SK-N-SH (cell line): ENCODE data around the gene TMEM223. TPM values are rescaled to one million over a fixed set of nuclear protein-coding genes. Genes with fewer than 3 reads are reported as not detected.

Source experiments
- CTCF ChIA-PET: fragments of 300-600, 350-600 bp; formaldehyde crosslinking; extraction: SDS; loops from one replicate; lab custom pipeline; 2021; lab: Yijun Ruan, JAX
- POLR2A ChIA-PET: fragments of 350-600 bp; sonication (Branson Sonifier 250); formaldehyde crosslinking; extraction: SDS; loops from one replicate; lab custom pipeline; 2020; ENCODE audit warnings: antibody characterized with exemption, inconsistent platforms; lab: Yijun Ruan, JAX
- DNase-seq: peaks from one replicate; pipeline ENCODE4 v3.0.0; 2012
- H2AFZ ChIP-seq: fragments of 200-600 bp; sonication (generic); 2 replicates; pipeline ENCODE4 v1.8.1; 2016; ENCODE audit warnings: antibody characterized with exemption, mild to moderate bottlenecking, low read depth
- H3F3A ChIP-seq: fragments of 200-600 bp; sonication (generic); replicated peaks from 2 replicates; pipeline ENCODE3; 2016; ENCODE audit warnings: antibody characterized with exemption, mild to moderate bottlenecking; ENCODE audit not compliant: insufficient read depth
- H3K27ac ChIP-seq, 2 experiments: fragments of 200-500 bp in 1 of 2; fragments of 200-600 bp in 1 of 2; sonication (Bioruptor generic) in 1 of 2; sonication (generic), shearing (Covaris generic) in 1 of 2; 2 replicates each; pipeline versions ENCODE4 v1.5.1 to v1.6.1; 2014 to 2016; ENCODE audit warnings: low read depth in 2 of 2, inconsistent platforms in 1 of 2, low read length in 1 of 2, mild to moderate bottlenecking in 1 of 2, mixed read lengths in 1 of 2
- H3K27me3 ChIP-seq: fragments of 200-600 bp; sonication (generic), shearing (Covaris generic); 2 replicates; pipeline ENCODE4 v1.6.1; 2016; ENCODE audit warnings: mixed run types; ENCODE audit not compliant: insufficient read depth
- H3K36me3 ChIP-seq, 2 experiments: fragments of 200-500 bp in 1 of 2; fragments of 200-600 bp in 1 of 2; sonication (Bioruptor generic) in 1 of 2; sonication (generic) in 1 of 2; replicated peaks in 1 of 2; 2 replicates each; pipeline versions ENCODE3 to v1.5.1; 2014 to 2016; ENCODE audit warnings: low read length in 1 of 2, mild to moderate bottlenecking in 1 of 2; ENCODE audit not compliant: insufficient read depth in 2 of 2, control insufficient read depth in 1 of 2
- H3K4me1 ChIP-seq, 2 experiments: fragments of 200-500 bp in 1 of 2; fragments of 200-600 bp in 1 of 2; sonication (Bioruptor generic) in 1 of 2; sonication (generic), shearing (Covaris generic) in 1 of 2; 2 replicates each; pipeline versions ENCODE4 v1.5.1 to v1.6.1; 2014 to 2016; ENCODE audit warnings: low read depth in 1 of 2, low read length in 1 of 2, mixed run types in 1 of 2; ENCODE audit not compliant: insufficient read depth in 2 of 2, control insufficient read depth in 1 of 2
- H3K4me2 ChIP-seq: fragments of 200-600 bp; sonication (generic), shearing (Covaris generic); 2 replicates; pipeline ENCODE4 v1.6.1; 2017; ENCODE audit warnings: mixed run types
- H3K4me3 ChIP-seq, 2 experiments: fragments of 200-500 bp in 1 of 2; fragments of 200-600 bp in 1 of 2; sonication (Bioruptor generic) in 1 of 2; sonication (generic), shearing (Covaris generic) in 1 of 2; 2 replicates each; pipeline versions ENCODE4 v1.5.1 to v1.8.1; 2014 to 2016; ENCODE audit warnings: low read depth in 2 of 2, inconsistent platforms in 1 of 2, low read length in 1 of 2, mild to moderate bottlenecking in 1 of 2, mixed read lengths in 1 of 2, moderate library complexity in 1 of 2
- H3K79me2 ChIP-seq: fragments of 200-600 bp; sonication (generic); 2 replicates; pipeline ENCODE4 v1.8.1; 2017; ENCODE audit warnings: mild to moderate bottlenecking; ENCODE audit not compliant: insufficient read depth
- H3K9ac ChIP-seq: fragments of 200-600 bp; sonication (generic); 2 replicates; pipeline ENCODE4 v1.6.1; 2017; ENCODE audit warnings: mixed run types
- H3K9me2 ChIP-seq: fragments of 200-600 bp; sonication (generic); 2 replicates; pipeline ENCODE4 v1.6.1; 2017; ENCODE audit warnings: mixed run types
- H3K9me3 ChIP-seq: fragments of 200-600 bp; sonication (generic); 2 replicates; pipeline ENCODE4 v1.6.1; 2017; ENCODE audit warnings: mixed run types, mild to moderate bottlenecking, moderate library complexity
- H4K20me1 ChIP-seq: fragments of 200-600 bp; sonication (generic); 2 replicates; pipeline ENCODE4 v1.6.1; 2017; ENCODE audit warnings: mild to moderate bottlenecking, mixed run types; ENCODE audit not compliant: insufficient read depth
- ELF1 ChIP-seq: IDR thresholded peaks from 2 replicates; pipeline ENCODE4 v1.4.0; 2012
- EP300 ChIP-seq, 2 experiments: IDR thresholded peaks; 2 replicates each; pipeline versions ENCODE4 v1.4.0 to v1.6.1; 2012; ENCODE audit warnings: borderline replicate concordance in 1 of 2, low read depth in 1 of 2, low read length in 1 of 2
- EZH2phosphoT487 ChIP-seq: fragments of 200-600 bp; sonication (generic); IDR thresholded peaks from 2 replicates; pipeline ENCODE4 v1.6.1; 2017; ENCODE audit warnings: low read depth, mixed run types, mild to moderate bottlenecking, antibody characterized with exemption, moderate library complexity, borderline replicate concordance
- FOXJ3 ChIP-seq: sonication (generic); formaldehyde crosslinking; IDR thresholded peaks from 2 replicates; pipeline ENCODE4 v1.5.1; 2020; ENCODE audit warnings: mild to moderate bottlenecking, missing genetic modification reagents
- FOXM1 ChIP-seq: IDR thresholded peaks from 2 replicates; pipeline ENCODE4 v1.4.0; 2012; ENCODE audit warnings: low read depth, mild to moderate bottlenecking
- GABPA ChIP-seq: IDR thresholded peaks from 2 replicates; pipeline ENCODE4 v1.4.0; 2012; ENCODE audit warnings: low read depth, mild to moderate bottlenecking
- GATA2 ChIP-seq: sonication (generic); formaldehyde crosslinking; IDR thresholded peaks from 2 replicates; pipeline ENCODE4 v1.5.0; 2020; ENCODE audit warnings: mild to moderate bottlenecking, missing genetic modification reagents
- IRF3 ChIP-seq: fragments of 150-350 bp; IDR thresholded peaks from 2 replicates; pipeline ENCODE4 v1.6.1; 2016; ENCODE audit warnings: mild to moderate bottlenecking, low read depth, low read length
- JUND ChIP-seq: IDR thresholded peaks from 2 replicates; pipeline ENCODE4 v1.4.0; 2012
- NFIC ChIP-seq: IDR thresholded peaks from 2 replicates; pipeline ENCODE4 v1.4.0; 2012; ENCODE audit warnings: borderline replicate concordance
- NRF1 ChIP-seq: IDR thresholded peaks from 2 replicates; pipeline ENCODE4 v1.6.1; 2012; ENCODE audit warnings: low read depth, mild to moderate bottlenecking, low read length
- PBX3 ChIP-seq: IDR thresholded peaks from 2 replicates; pipeline ENCODE4; 2012
- POLR2AphosphoS5 ChIP-seq: IDR thresholded peaks from 2 replicates; pipeline ENCODE4 v1.6.1; 2012; ENCODE audit warnings: low read depth, low read length
- RAD21 ChIP-seq: IDR thresholded peaks from 2 replicates; pipeline ENCODE4 v1.6.1; 2012; ENCODE audit warnings: mild to moderate bottlenecking, low read length
- SIN3A ChIP-seq: IDR thresholded peaks from 2 replicates; pipeline ENCODE4 v1.6.1; 2012; ENCODE audit warnings: low read depth, mild to moderate bottlenecking, low read length, moderate library complexity, borderline replicate concordance
- SMC3 ChIP-seq: IDR thresholded peaks from 2 replicates; pipeline ENCODE4 v1.6.1; 2012; ENCODE audit warnings: low read depth, low read length, improper control_type of control experiment
- TAF1 ChIP-seq: IDR thresholded peaks from 2 replicates; pipeline ENCODE4 v1.6.1; 2012; ENCODE audit warnings: low read depth, mild to moderate bottlenecking, low read length, moderate library complexity, borderline replicate concordance
- TCF12 ChIP-seq: IDR thresholded peaks from 2 replicates; pipeline ENCODE4 v1.4.0; 2012
- YY1 ChIP-seq: IDR thresholded peaks from 2 replicates; pipeline ENCODE4 v1.4.0; 2012; ENCODE audit warnings: low read depth, mild to moderate bottlenecking
- WGBS: methylation state at CpG from one replicate; pipeline ENCODE4 v1.1.6; 2017; ENCODE audit warnings: low lambda C conversion rate; 5-methylcytosine and 5-hydroxymethylcytosine counted together
- polyA plus RNA-seq, 3 experiments: library from polyadenylated mRNA; depleted of rRNA; stranded (reverse); fragments of >200 nt; gene quantifications; 2 replicates each; pipeline ENCODE4 v1.2.3, GENCODE V29; 2012
- TF ChIP-seq, protein P1 (sequence below): fragments of 150-350 bp; IDR thresholded peaks from 2 replicates; pipeline ENCODE4 v1.6.1; 2017; ENCODE audit warnings: antibody characterized with exemption, low read length, low read depth, borderline replicate concordance

The TMEM223 gene
- polyA plus RNA-seq, 1 of the 3 experiments (the other 2 are of a cell fraction), result 30.4 TPM

DNA sequence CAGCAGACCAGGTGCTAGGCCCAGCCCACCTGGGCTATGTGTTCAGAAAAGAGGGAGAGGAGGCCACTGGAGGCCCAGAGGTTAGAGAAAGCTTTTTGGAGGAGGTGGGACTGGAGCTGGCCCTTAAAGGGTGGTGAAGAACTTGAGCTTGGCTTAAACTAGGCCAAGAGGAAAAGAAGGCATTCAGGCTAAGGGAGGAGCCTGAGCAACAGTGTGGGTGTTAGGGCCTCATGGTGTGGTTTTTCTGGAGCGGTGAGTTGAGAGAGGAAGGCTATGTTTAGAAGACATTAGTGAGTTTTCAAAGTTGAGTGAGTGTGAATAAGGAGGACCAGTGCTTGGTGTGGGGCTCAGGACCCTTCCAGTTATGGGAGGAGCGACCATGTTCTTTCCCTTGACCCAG is 14.4 kb downstream of the TMEM223 start:
- Histone ChIP-seq H3K27ac (no peak overlapping the region), H3K79me2 (peaks cover 23% of the 10 kb centered on the region), H3K4me2 (no peak overlapping the region), H3K9me2 (no peaks in the 10 kb centered on the region), H3K27me3 (no peaks in the 10 kb centered on the region), H3K36me3 (peaks cover 5 to 12% of the 10 kb centered on the region in 2 experiments), H2AFZ (no peak overlapping the region), H3K9me3 (no peaks in the 10 kb centered on the region), H3F3A (peaks cover 6% of the 10 kb centered on the region), H3K4me1 (no peaks in the 10 kb centered on the region), H3K9ac (no peak overlapping the region), H4K20me1 (no peaks in the 10 kb centered on the region), H3K4me3 (no peak overlapping the region)
- ChIA-PET POLR2A (no interaction called here), CTCF (interaction anchor here (1.1 to 9.8 kb wide), 2 partner anchors 9 to 86 kb away, joined by 3 to 130 read pairs; partner anchors contain the start of gene TMEM179B)
- WGBS, result 94% methylated on average over 2 of the region's 2 CpGs
- DNase-seq, result no peak
- TF ChIP-seq EP300 (IDR thresholded peaks at IDR 0.05; ENCODE audit: borderline replicate concordance in 1 of 2, low read depth in 1 of 2, low read length in 1 of 2) (no peak), SMC3 (no peak), SIN3A (no peak), TAF1 (no peak), NFIC (no peak), GATA2 (CRISPR knock-in tag) (no peak), FOXM1 (no peak), IRF3 (no peak), JUND (no peak), POLR2AphosphoS5 (no peak)
- TF ChIP-seq, all 33 proteins: peak for 0

DNA sequence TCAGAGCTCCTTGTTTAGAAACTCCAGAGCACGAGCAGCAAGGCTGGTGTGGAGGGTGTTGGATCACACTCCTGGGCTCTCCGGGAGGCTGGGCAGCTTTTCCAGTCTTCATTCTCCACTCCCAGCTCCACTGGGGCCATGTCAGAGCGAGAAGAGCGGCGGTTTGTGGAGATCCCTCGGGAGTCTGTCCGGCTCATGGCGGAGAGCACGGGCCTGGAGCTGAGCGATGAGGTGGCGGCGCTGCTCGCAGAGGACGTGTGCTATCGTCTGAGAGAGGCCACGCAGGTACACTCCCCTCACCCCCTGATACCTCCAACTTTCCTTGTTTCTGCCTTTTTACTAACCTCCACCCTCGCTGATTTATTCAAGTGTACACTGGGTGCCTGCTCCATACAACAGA is 16.2 kb downstream of the TMEM223 start:
- H3K9ac ChIP-seq, result no peak overlapping the region
- ChIA-PET CTCF (interaction anchor here (9.8 kb wide), 1 partner anchor 11 kb away, joined by 130 read pairs; the partner anchor contains the start of gene TMEM179B), POLR2A (interaction anchor here (0.7 to 1.8 kb wide), 3 partner anchors 11 to 66 kb away, joined by 3 to 8 read pairs (median 5); partner anchors contain the start of gene ZBTB3)
- H2AFZ ChIP-seq, result no peak overlapping the region
- H3K4me1 ChIP-seq, result peaks cover 0 to 6% of the 10 kb centered on the region in 2 experiments; a peak in 1 of 4 replicates
- no peaks in the 10 kb centered on the region for H4K20me1 ChIP-seq
- H3K4me3 ChIP-seq, result no peak overlapping the region
- no peak overlapping the region for H3K27ac ChIP-seq
- no peaks in the 10 kb centered on the region for H3K9me2 ChIP-seq
- peaks cover 10% of the 10 kb centered on the region for H3F3A ChIP-seq
- H3K27me3 ChIP-seq, result no peaks in the 10 kb centered on the region
- H3K36me3 ChIP-seq, result peaks cover 5 to 6% of the 10 kb centered on the region in 2 experiments
- H3K9me3 ChIP-seq, result no peaks in the 10 kb centered on the region
- 95% methylated on average over 17 of the region's 17 CpGs for WGBS
- DNase-seq, result no peak
- TF ChIP-seq RAD21, result no peak
- TF ChIP-seq PBX3, result no peak
- no peak for TF ChIP-seq GABPA
- no peak for TF ChIP-seq ELF1
- TF ChIP-seq, protein P1, sequence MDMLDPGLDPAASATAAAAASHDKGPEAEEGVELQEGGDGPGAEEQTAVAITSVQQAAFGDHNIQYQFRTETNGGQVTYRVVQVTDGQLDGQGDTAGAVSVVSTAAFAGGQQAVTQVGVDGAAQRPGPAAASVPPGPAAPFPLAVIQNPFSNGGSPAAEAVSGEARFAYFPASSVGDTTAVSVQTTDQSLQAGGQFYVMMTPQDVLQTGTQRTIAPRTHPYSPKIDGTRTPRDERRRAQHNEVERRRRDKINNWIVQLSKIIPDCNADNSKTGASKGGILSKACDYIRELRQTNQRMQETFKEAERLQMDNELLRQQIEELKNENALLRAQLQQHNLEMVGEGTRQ, result no peak
- TF ChIP-seq TCF12, result no peak
- no peak for TF ChIP-seq NRF1
- no peak for TF ChIP-seq EP300 (IDR thresholded peaks at IDR 0.05; ENCODE audit: borderline replicate concordance in 1 of 2, low read depth in 1 of 2, low read length in 1 of 2)
- no peak for TF ChIP-seq YY1
- no peak for TF ChIP-seq EZH2phosphoT487
- no peak for TF ChIP-seq FOXJ3
- H3K79me2 ChIP-seq, result peaks cover 32% of the 10 kb centered on the region
- no peak overlapping the region for H3K4me2 ChIP-seq
